ENCODE data around the gene OOSP4A. TPM values are rescaled to one million over a fixed set of nuclear protein-coding genes. Genes with fewer than 3 reads are reported as not detected.
A peak's percentile ranks its signal among the peaks of the same experiment; 100 is the strongest.

Gene OOSP4A
- polyA plus RNA-seq, 1 of the 3 experiments (the other 2 are of a cell fraction) = not detected

- no peaks in the 10 kb centered on the region for H4K20me1 ChIP-seq (ENCODE audit: insufficient read depth)
- no peak overlapping the region for H3K9ac ChIP-seq
- ChIA-PET CTCF (interaction anchor here (0.6 kb wide), 1 partner anchor 15 kb away, joined by 3 read pairs; no protein-coding TSS in a partner anchor), POLR2A (no interaction called here)
- H3K9me2 ChIP-seq = no peaks in the 10 kb centered on the region
- no peak overlapping the region for H3K4me2 ChIP-seq
- no peaks in the 10 kb centered on the region for H3K27me3 ChIP-seq (ENCODE audit: insufficient read depth)
- no peak overlapping the region for H2AFZ ChIP-seq (ENCODE audit: low read depth)
- 8% methylated on average over 9 of the region's 9 CpGs for whole genome bisulfite sequencing (ENCODE audit: low lambda C conversion rate)
- no peaks in the 10 kb centered on the region for H3K79me2 ChIP-seq (ENCODE audit: insufficient read depth)
- peak in 1 of 2 experiments; percentile 35; a peak in 1 of 4 replicates for TF ChIP-seq EP300 (IDR thresholded peaks at IDR 0.05; ENCODE audit: borderline replicate concordance in 1 of 2, low read depth in 1 of 2, low read length in 1 of 2)
- no peak for TF ChIP-seq SMC3 (IDR thresholded peaks at IDR 0.05; ENCODE audit: low read depth, low read length)
- TF ChIP-seq USF1 (IDR thresholded peaks at IDR 0.05; ENCODE audit: borderline replicate concordance, low read depth) = no peak
- no peak for TF ChIP-seq POLR2AphosphoS5 (IDR thresholded peaks at IDR 0.05; ENCODE audit: low read depth, low read length)
- no peak for TF ChIP-seq MAX (IDR thresholded peaks at IDR 0.05; ENCODE audit: low read depth)
- TF ChIP-seq TEAD4 (IDR thresholded peaks at IDR 0.05; ENCODE audit: borderline replicate concordance, insufficient read depth) = no peak
- 0 out of 2 replicates have a peak, but pooled peaks have one; percentile 19 for TF ChIP-seq FOXJ3 (CRISPR knock-in tag; IDR thresholded peaks at IDR 0.05)
- no peak for TF ChIP-seq ELF1 (IDR thresholded peaks at IDR 0.05)
- no peak for TF ChIP-seq RAD21 (IDR thresholded peaks at IDR 0.05; ENCODE audit: low read length)
- no peak for TF ChIP-seq NRF1 (IDR thresholded peaks at IDR 0.05; ENCODE audit: low read depth, low read length)
- TF ChIP-seq, protein P1, sequence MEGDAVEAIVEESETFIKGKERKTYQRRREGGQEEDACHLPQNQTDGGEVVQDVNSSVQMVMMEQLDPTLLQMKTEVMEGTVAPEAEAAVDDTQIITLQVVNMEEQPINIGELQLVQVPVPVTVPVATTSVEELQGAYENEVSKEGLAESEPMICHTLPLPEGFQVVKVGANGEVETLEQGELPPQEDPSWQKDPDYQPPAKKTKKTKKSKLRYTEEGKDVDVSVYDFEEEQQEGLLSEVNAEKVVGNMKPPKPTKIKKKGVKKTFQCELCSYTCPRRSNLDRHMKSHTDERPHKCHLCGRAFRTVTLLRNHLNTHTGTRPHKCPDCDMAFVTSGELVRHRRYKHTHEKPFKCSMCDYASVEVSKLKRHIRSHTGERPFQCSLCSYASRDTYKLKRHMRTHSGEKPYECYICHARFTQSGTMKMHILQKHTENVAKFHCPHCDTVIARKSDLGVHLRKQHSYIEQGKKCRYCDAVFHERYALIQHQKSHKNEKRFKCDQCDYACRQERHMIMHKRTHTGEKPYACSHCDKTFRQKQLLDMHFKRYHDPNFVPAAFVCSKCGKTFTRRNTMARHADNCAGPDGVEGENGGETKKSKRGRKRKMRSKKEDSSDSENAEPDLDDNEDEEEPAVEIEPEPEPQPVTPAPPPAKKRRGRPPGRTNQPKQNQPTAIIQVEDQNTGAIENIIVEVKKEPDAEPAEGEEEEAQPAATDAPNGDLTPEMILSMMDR (IDR thresholded peaks at IDR 0.05) = no peak
- TF ChIP-seq USF2 (IDR thresholded peaks at IDR 0.05; ENCODE audit: borderline replicate concordance, low read depth, low read length) = no peak
- peak; percentile 85 for TF ChIP-seq GATA2 (CRISPR knock-in tag; IDR thresholded peaks at IDR 0.05)
- TF ChIP-seq RXRA (IDR thresholded peaks at IDR 0.05; ENCODE audit: borderline replicate concordance, low read depth) = no peak
- peak; percentile 63; the same call in 1 of the 2 replicates for TF ChIP-seq RCOR1 (IDR thresholded peaks at IDR 0.05; ENCODE audit: low read length)
- no peak overlapping the region for H3K27ac ChIP-seq (ENCODE audit: low read depth in 2 of 2, low read length in 1 of 2)
- H3K9me3 ChIP-seq = no peaks in the 10 kb centered on the region
- DNase-seq = peak; percentile 12
- H3K4me1 ChIP-seq (ENCODE audit: control insufficient read depth in 1 of 2, insufficient read depth in 2 of 2, low read depth in 1 of 2, low read length in 1 of 2) = no peaks in the 10 kb centered on the region
- H3K4me3 ChIP-seq (ENCODE audit: low read depth in 2 of 2, low read length in 1 of 2) = no peak overlapping the region
- no peaks in the 10 kb centered on the region for H3K36me3 ChIP-seq (replicated peaks in 1 of 2; ENCODE audit: control insufficient read depth in 1 of 2, insufficient read depth in 2 of 2, low read length in 1 of 2)
- H3F3A ChIP-seq (replicated peaks; ENCODE audit: insufficient read depth) = no peaks in the 10 kb centered on the region
These were observed 3.1 kb upstream of the OOSP4A start for GRCh38 chr11:59960502-59961381.

All from SK-N-SH (cell line).